ENCODE measurements around the gene GFAP. TPM values are rescaled to one million over a fixed set of nuclear protein-coding genes. Genes with fewer than 3 reads are reported as not detected.

Gene GFAP
- total RNA-seq, 1 donor from 2014 or later: 4.7 TPM

Small RNAs within 50 kb of the gene (microRNA-seq; reads per million reads assigned to microRNA genes)
- gene MIR6783: not detected

Other genes starting within 250 kb of the GFAP start
- 26.4 TPM for gene CCDC43, start 225.7 kb downstream of the GFAP start, total RNA-seq
- gene DBF4B, start 206.8 kb downstream of the GFAP start, total RNA-seq: 5.0 TPM
- gene ADAM11, start 156.5 kb downstream of the GFAP start, total RNA-seq: 18.5 TPM
- gene GJC1, start 85.2 kb downstream of the GFAP start, total RNA-seq: 16.1 TPM
- 17.4 TPM for gene HIGD1B, start 67.6 kb downstream of the GFAP start, total RNA-seq
- 66.9 TPM for gene EFTUD2, start 16.1 kb downstream of the GFAP start, total RNA-seq
- gene KIF18B, start 32.3 kb upstream of the GFAP start, total RNA-seq: 1.8 TPM
- gene C1QL1, start 52.8 kb upstream of the GFAP start, total RNA-seq: 7.3 TPM
- gene DCAKD, start 136.1 kb upstream of the GFAP start, total RNA-seq: 25.3 TPM
- gene NMT1, start 145.8 kb upstream of the GFAP start, total RNA-seq: 84.5 TPM
- gene PLCD3, start 217.0 kb upstream of the GFAP start, total RNA-seq: 201 TPM
- gene ACBD4, start 220.2 kb upstream of the GFAP start, total RNA-seq: 8.0 TPM
- 31.2 TPM for gene HEXIM1, start 233.0 kb upstream of the GFAP start, total RNA-seq
- gene HEXIM2, start 246.4 kb upstream of the GFAP start, total RNA-seq: 8.0 TPM